GM12872 (cell line): ENCODE results near the gene FILIP1.

Source experiments
- TF ChIP-seq, protein P1 (sequence below): IDR thresholded peaks from 3 replicates; pipeline ENCODE4 v1.5.1; 2011; ENCODE audit warnings: low read depth, mild to moderate bottlenecking, low read length, moderate library complexity; ENCODE audit not compliant: insufficient read depth

FILIP1 gene

DNA sequence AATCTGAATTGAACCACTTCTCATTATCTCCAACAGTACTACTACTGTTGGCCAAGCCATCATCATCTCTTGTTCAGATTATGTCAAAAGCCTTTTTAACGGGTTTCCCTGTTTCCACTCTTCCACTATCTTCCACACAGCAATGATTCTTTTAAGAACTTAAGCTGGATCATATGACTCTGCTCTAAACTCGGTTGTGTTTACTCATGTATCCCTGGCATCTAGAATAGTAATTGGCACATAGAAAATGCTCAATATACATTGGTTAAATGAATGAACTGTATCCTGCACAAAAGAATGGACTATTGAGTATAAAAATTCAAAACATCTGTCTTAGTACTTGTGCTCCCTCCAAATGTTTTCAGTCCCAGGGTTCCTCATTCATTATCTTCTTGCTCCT is 247.2 kb downstream of the FILIP1 start:
- TF ChIP-seq, protein P1, sequence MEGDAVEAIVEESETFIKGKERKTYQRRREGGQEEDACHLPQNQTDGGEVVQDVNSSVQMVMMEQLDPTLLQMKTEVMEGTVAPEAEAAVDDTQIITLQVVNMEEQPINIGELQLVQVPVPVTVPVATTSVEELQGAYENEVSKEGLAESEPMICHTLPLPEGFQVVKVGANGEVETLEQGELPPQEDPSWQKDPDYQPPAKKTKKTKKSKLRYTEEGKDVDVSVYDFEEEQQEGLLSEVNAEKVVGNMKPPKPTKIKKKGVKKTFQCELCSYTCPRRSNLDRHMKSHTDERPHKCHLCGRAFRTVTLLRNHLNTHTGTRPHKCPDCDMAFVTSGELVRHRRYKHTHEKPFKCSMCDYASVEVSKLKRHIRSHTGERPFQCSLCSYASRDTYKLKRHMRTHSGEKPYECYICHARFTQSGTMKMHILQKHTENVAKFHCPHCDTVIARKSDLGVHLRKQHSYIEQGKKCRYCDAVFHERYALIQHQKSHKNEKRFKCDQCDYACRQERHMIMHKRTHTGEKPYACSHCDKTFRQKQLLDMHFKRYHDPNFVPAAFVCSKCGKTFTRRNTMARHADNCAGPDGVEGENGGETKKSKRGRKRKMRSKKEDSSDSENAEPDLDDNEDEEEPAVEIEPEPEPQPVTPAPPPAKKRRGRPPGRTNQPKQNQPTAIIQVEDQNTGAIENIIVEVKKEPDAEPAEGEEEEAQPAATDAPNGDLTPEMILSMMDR, result no peak

DNA sequence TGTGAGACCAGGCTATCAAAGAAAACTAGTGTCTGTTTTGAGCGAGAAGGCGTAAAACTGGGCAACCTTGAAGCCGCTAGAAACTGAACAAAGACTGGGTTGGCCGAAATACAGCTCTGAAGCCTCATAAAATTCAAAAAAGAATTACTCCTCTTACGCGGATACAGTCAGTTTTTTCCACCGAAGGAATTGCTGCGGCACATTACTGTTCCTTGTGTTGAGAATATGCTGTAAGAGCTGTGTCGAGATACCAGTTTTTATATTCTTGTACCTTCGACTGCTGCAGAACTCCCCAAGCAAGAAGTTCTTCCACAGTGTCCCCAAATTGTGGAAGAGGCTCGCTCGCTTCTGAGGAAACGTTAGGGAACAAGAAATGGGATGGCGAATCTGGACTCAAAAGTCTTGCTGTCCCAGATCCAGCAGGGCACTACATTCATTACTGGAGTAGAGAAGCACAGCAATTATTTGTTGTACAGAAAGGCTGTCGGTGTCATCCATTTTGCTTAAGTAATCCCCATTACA is 249.5 kb downstream of the FILIP1 start:
- TF ChIP-seq, protein P1, result no peak

DNA sequence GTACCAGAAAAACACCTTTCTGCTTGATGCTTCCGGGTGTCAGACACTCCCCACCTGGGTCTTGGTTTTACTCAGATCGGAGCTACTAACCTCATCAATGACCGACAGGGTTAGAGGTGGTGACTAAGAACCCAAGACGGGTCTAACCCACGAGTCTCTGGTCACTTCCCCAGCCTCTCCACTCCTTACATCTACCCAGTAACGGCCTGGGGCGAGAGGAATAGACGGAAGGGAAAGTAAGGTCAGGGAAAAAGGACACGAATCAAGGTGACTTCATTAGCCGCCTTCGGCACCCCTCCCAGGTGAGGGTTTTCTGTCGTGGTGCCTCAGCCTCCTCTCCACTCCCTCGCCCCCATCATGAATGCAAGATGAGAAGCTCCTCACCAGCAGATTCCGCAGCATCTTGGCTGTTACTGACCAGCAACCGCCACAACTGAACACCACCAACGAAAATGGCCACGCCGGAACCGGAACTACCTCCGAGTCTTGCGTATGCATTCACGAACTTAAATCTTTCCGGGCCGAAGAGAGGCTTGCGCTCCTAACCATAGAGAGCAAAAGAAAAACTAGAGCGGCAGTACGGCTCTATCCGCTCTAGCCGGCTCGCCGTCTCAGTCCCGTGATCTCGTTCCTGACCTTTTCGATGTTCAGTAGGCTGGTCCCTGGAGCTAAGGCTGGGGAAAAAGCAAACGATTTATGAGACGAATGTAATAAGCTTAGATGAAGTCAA is 250.1 kb downstream of the FILIP1 start, which contains the start of gene COX7A2:
Gene COX7A2 (minus strand): TSS at position 469 of the 730 bp plus-strand sequence. CDS start 67 bp downstream, at position 402.
- TF ChIP-seq, protein P1, result no peak
